ENCODE measurements around the gene SLC25A33.

DNA sequence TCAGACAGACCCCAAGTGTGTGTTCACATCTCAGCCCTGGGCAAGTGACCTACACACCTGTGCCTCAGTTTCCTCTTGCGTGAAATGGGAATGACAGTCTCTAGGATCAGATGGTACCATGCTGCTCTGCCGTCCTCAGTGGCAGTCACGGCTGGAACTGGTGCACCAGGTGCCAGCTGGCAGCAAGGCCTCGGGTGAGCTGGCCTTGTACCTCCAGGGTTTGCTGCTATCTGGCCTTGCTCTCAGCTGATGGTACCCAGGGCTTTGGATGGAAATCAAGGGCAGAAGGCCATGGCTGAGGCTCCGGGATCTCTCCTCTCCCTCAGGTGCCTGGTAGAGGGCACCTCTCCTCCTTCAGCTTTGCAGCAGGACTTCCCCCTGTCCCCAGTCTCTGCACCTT, 70.7 kb downstream of the SLC25A33 start:
- TF ChIP-seq CTCF (conservative IDR thresholded peaks at IDR 0.05; ENCODE audit: low read depth in 2 of 2), result no peak
- TF ChIP-seq EZH2 (IDR thresholded peaks at IDR 0.05; ENCODE audit: low read depth, unreplicated experiment), result no peak
- no peak for TF ChIP-seq POLR2AphosphoS5 (IDR thresholded peaks at IDR 0.05; ENCODE audit: low read depth)
- no peak for TF ChIP-seq REST (IDR thresholded peaks at IDR 0.05; ENCODE audit: unreplicated experiment)
- no peak for TF ChIP-seq ZNF331 (CRISPR knock-in tag; IDR thresholded peaks at IDR 0.05; ENCODE audit: low read depth)
- no peak for TF ChIP-seq EZH2phosphoT487 (IDR thresholded peaks at IDR 0.05; ENCODE audit: unreplicated experiment)
